Measurements from ENCODE around the gene DNAH6. TPM values are rescaled to one million over a fixed set of nuclear protein-coding genes. Genes with fewer than 3 reads are reported as not detected.

Gene DNAH6
- total and polyA plus RNA-seq, 2 of the 13 experiments (the other 11 are each of a cell fraction or from before 2014, with no cell fraction given) = 0.01 TPM; not detected in 1

DNA sequence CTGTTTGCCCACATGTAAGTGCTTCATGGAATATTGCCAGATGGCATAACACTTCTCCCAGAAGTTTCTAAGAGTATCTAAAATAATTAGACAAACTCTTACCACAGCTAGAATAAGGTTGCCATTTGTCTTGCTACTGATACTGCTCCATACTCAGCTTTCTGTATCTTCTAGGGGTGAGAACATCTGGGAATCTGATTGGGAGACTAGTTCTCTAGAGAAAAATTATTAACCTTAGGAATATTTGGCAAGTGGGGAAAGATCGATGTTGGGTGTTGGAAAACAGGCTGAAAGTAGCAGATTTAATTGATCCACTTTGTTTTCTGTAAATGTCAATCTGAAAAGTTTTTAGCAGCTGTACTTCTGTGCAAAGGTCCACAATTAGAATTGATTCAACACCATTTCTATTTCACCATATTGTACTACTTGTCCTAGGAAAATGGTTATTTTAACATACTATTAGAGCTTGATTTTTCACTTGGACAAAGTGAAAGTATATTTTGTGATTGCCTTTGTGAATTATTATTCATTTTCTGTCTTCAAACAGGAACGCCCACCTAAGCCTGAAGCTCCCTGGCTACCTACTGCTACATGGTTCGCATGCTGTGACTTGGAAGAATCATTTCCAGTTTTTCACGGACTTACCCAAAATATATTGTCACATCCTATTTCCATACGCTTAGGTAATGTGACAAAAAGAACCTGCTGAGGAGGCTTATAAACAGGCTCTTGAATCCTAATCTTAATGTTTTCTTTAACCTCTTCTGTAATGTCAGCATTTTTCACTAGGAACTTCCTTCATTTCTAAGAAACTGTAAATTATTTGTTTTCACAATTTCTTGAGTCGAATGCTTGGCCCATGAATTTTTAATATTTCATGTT, 216.8 kb downstream of the DNAH6 start:
- no TSS peak for BruUV-seq (replicated peaks)
- CTCF ChIA-PET (ENCODE audit: low intra/inter-chr PET ratio, low total read pairs) = no interaction called here
- H3K27ac ChIP-seq (ENCODE audit: extremely low read length, insufficient read depth, low read length) = no peak overlapping the region
- no peak overlapping the region for H3K4me3 ChIP-seq (replicated peaks in 1 of 3; ENCODE audit: insufficient read depth in 1 of 3, low read depth in 2 of 3, low read length in 3 of 3)
- DNase-seq (ENCODE audit: low spot score) (no peak), FAIRE-seq (no peak), ATAC-seq (no peak)
- no peaks in the 10 kb centered on the region for H3K79me2 ChIP-seq (ENCODE audit: insufficient read depth, low read length)
- intact Hi-C loops (cut with micrococcal nuclease; ENCODE audit: unreplicated experiment) = no loop called here
- H3K27me3 ChIP-seq (ENCODE audit: control insufficient read depth in 1 of 2, insufficient read depth in 2 of 2, low read length in 2 of 2) = no peaks in the 10 kb centered on the region
- H2AFZ ChIP-seq (ENCODE audit: low read length) = no peak overlapping the region
- H3K4me2 ChIP-seq (ENCODE audit: low read depth, low read length) = no peak overlapping the region
- H3K4me1 ChIP-seq (ENCODE audit: insufficient read depth, low read length) = no peaks in the 10 kb centered on the region
- H3K9me3 ChIP-seq (ENCODE audit: low read length) = no peaks in the 10 kb centered on the region
- no peak overlapping the region for H3K9ac ChIP-seq (ENCODE audit: insufficient read depth, low read depth, low read length)
- no peaks in the 10 kb centered on the region for H4K20me1 ChIP-seq (ENCODE audit: insufficient read depth, low read length)
- no peak for TF ChIP-seq KDM5A (IDR thresholded peaks at IDR 0.05; ENCODE audit: borderline replicate concordance, low read length)
- TF ChIP-seq MAFK (conservative IDR thresholded peaks at IDR 0.05 in 1 of 2, IDR thresholded peaks at IDR 0.05 in 1 of 2; ENCODE audit: low read length in 2 of 2) = peak; percentile 68 to 83
- no peak for TF ChIP-seq ZNF234 (CRISPR knock-in tag; conservative IDR thresholded peaks at IDR 0.05)
- TF ChIP-seq, protein P1, sequence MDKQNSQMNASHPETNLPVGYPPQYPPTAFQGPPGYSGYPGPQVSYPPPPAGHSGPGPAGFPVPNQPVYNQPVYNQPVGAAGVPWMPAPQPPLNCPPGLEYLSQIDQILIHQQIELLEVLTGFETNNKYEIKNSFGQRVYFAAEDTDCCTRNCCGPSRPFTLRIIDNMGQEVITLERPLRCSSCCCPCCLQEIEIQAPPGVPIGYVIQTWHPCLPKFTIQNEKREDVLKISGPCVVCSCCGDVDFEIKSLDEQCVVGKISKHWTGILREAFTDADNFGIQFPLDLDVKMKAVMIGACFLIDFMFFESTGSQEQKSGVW (CRISPR knock-in tag; IDR thresholded peaks at IDR 0.05; ENCODE audit: borderline replicate concordance) = no peak
- TF ChIP-seq SNAI1 (CRISPR knock-in tag; IDR thresholded peaks at IDR 0.05; ENCODE audit: borderline replicate concordance) = no peak
- TF ChIP-seq, protein P2, sequence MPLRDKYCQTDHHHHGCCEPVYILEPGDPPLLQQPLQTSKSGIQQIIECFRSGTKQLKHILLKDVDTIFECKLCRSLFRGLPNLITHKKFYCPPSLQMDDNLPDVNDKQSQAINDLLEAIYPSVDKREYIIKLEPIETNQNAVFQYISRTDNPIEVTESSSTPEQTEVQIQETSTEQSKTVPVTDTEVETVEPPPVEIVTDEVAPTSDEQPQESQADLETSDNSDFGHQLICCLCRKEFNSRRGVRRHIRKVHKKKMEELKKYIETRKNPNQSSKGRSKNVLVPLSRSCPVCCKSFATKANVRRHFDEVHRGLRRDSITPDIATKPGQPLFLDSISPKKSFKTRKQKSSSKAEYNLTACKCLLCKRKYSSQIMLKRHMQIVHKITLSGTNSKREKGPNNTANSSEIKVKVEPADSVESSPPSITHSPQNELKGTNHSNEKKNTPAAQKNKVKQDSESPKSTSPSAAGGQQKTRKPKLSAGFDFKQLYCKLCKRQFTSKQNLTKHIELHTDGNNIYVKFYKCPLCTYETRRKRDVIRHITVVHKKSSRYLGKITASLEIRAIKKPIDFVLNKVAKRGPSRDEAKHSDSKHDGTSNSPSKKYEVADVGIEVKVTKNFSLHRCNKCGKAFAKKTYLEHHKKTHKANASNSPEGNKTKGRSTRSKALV (CRISPR knock-in tag; IDR thresholded peaks at IDR 0.05) = no peak
- no peak for TF ChIP-seq EZH2 (conservative IDR thresholded peaks at IDR 0.05; ENCODE audit: low read depth, low read length)
- TF ChIP-seq ZBTB21 (CRISPR knock-in tag; IDR thresholded peaks at IDR 0.05) = no peak
- TF ChIP-seq, protein P3, sequence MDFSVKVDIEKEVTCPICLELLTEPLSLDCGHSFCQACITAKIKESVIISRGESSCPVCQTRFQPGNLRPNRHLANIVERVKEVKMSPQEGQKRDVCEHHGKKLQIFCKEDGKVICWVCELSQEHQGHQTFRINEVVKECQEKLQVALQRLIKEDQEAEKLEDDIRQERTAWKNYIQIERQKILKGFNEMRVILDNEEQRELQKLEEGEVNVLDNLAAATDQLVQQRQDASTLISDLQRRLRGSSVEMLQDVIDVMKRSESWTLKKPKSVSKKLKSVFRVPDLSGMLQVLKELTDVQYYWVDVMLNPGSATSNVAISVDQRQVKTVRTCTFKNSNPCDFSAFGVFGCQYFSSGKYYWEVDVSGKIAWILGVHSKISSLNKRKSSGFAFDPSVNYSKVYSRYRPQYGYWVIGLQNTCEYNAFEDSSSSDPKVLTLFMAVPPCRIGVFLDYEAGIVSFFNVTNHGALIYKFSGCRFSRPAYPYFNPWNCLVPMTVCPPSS (IDR thresholded peaks at IDR 0.05) = no peak
- TF ChIP-seq MAFF (IDR thresholded peaks at IDR 0.05; ENCODE audit: low read depth, low read length) = peak; percentile 72
- WGBS (ENCODE audit: low lambda C conversion rate) = 38% methylated on average over 6 of the region's 6 CpGs
- in situ Hi-C loops (cut with HindIII; ENCODE audit: extremely low pct_ligation_motif_present, low pct_unique_long_range_greater_than_20kb) = no loop called here
- no peaks in the 10 kb centered on the region for H3K36me3 ChIP-seq (replicated peaks in 1 of 2; ENCODE audit: control insufficient read depth in 1 of 2, insufficient read depth in 2 of 2, low read length in 2 of 2)
- POLR2A ChIA-PET = no interaction called here
